Mucosa of descending colon (tissue), 3 donors: ENCODE results near the gene POU2F1. TPM values are rescaled to one million over a fixed set of nuclear protein-coding genes. Genes with fewer than 3 reads are reported as not detected.

Experiments
- ATAC-seq: fragments of 200-7000 bp; cut with Tn5 transposase; one replicate; pipeline ENCODE4 v1.9.1; 2020; ENCODE audit warnings: mild to moderate bottlenecking, moderate library complexity
- DNase-seq, 3 donors: peaks; one replicate each; pipeline ENCODE4 v3.0.0-alpha.2; 2020
- H3K36me3 ChIP-seq: fragments of 200-600 bp; one replicate; pipeline ENCODE4 v1.8.0; 2021; ENCODE audit warnings: low read depth, mild to moderate bottlenecking
- H3K4me1 ChIP-seq: fragments of 200-600 bp; one replicate; pipeline ENCODE4 v1.8.0; 2021; ENCODE audit warnings: low read depth, mild to moderate bottlenecking
- H3K4me3 ChIP-seq: fragments of 200-600 bp; one replicate; pipeline ENCODE4 v1.8.0; 2021; ENCODE audit warnings: mild to moderate bottlenecking
- H3K9me3 ChIP-seq: fragments of 200-600 bp; one replicate; pipeline ENCODE4 v1.8.0; 2021; ENCODE audit warnings: mild to moderate bottlenecking
- intact Hi-C, 2 donors: fragments of 100-400 bp; cut with DNase I in 1 of 2; cut with micrococcal nuclease in 1 of 2; formaldehyde crosslinking; loops; one replicate each; pipeline versions ENCODE4 v1.11.0 to v1.11.1; 2022; cut with DNase I, micrococcal nuclease
- total RNA-seq, 3 donors: library from RNA; stranded (reverse); fragmentation: NEBNext Ultra II Directional in 2 of 3; extraction: Animal tissue kit (Norgen Biotek cat#: 25700) in 2 of 3; gene quantifications; one replicate each; pipeline versions ENCODE4 v1.2.1 to v1.2.4, GENCODE V29; 2021 to 2023
- TF ChIP-seq, protein P1 (sequence below): fragments of 200-600 bp; IDR thresholded peaks from one replicate; pipeline ENCODE4 v1.8.0; 2022; ENCODE audit warnings: antibody characterized with exemption, mild to moderate bottlenecking
- donor health status: DM: no; HTN: no; CAD: no; lungs with moderate emphysema.
- donor health status: DM: no; HTN: no; CAD: no.
- donor health status: DM: no; HTN: yes; CAD: no.

The POU2F1 gene
- total RNA-seq, 3 donors from 2014 or later: 16.9 to 18.5 (median 18.0) TPM

DNA sequence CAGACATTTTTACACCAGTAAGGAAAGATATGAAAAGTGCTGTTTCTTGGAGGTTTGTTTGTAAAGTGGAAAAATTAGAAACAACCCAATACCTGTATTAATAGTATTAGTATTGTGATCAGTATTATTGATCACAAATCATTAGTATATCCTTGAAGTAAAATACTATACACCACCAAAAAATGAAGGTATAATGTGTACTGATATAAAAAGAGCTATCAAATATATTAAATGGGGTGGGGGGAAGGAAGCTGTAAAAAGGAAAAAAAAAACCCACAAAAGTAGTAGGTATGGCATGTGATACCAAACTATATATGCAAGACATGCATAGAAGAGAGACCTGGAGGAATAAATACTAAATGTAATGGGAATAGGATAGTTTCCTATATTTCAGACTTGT is 46.3 kb downstream of the POU2F1 start:
- intact Hi-C loops: loop anchor here in 1 of 2 donors (5.0 to 10.0 kb wide), 2 partner anchors 75 to 268 kb away; no protein-coding TSS in a partner anchor
- H3K4me3 ChIP-seq: no peak overlapping the region
- TF ChIP-seq, protein P1, sequence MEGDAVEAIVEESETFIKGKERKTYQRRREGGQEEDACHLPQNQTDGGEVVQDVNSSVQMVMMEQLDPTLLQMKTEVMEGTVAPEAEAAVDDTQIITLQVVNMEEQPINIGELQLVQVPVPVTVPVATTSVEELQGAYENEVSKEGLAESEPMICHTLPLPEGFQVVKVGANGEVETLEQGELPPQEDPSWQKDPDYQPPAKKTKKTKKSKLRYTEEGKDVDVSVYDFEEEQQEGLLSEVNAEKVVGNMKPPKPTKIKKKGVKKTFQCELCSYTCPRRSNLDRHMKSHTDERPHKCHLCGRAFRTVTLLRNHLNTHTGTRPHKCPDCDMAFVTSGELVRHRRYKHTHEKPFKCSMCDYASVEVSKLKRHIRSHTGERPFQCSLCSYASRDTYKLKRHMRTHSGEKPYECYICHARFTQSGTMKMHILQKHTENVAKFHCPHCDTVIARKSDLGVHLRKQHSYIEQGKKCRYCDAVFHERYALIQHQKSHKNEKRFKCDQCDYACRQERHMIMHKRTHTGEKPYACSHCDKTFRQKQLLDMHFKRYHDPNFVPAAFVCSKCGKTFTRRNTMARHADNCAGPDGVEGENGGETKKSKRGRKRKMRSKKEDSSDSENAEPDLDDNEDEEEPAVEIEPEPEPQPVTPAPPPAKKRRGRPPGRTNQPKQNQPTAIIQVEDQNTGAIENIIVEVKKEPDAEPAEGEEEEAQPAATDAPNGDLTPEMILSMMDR: no peak
- no peaks in the 10 kb centered on the region for H3K36me3 ChIP-seq
- H3K4me1 ChIP-seq: peaks cover 14% of the 10 kb centered on the region
- ATAC-seq (no peak), DNase-seq (no peak)
- H3K9me3 ChIP-seq: no peaks in the 10 kb centered on the region

DNA sequence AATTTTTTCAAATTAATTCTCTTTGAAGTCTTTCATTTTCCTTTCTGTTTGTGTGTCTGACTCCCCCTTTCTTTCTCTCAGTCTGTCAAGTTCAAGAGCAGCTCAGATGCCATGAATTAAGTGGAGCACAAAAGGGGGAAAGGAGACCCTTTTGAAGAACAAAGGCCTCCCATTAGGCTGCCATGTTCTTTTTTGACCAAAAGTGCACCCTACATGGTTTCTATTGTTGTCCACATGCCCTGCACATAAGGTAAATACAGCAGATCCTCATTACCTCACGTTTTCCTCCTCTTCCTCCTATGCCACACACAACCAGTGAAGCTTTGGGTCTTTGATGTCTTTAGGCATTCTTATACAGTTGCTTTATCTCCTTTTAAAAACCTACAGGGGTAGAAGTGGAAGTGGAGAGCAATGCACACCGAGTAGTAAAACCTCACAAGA is 47.7 kb downstream of the POU2F1 start:
- ATAC-seq (no peak), DNase-seq (no peak)
- Histone ChIP-seq H3K4me3 (no peak overlapping the region), H3K9me3 (no peaks in the 10 kb centered on the region), H3K36me3 (no peaks in the 10 kb centered on the region), H3K4me1 (peaks cover 14% of the 10 kb centered on the region)
- TF ChIP-seq, protein P1: no peak
- intact Hi-C loops: loop anchor here in 1 of 2 donors (5.0 to 10.0 kb wide), 2 partner anchors 74 to 266 kb away; no protein-coding TSS in a partner anchor

DNA sequence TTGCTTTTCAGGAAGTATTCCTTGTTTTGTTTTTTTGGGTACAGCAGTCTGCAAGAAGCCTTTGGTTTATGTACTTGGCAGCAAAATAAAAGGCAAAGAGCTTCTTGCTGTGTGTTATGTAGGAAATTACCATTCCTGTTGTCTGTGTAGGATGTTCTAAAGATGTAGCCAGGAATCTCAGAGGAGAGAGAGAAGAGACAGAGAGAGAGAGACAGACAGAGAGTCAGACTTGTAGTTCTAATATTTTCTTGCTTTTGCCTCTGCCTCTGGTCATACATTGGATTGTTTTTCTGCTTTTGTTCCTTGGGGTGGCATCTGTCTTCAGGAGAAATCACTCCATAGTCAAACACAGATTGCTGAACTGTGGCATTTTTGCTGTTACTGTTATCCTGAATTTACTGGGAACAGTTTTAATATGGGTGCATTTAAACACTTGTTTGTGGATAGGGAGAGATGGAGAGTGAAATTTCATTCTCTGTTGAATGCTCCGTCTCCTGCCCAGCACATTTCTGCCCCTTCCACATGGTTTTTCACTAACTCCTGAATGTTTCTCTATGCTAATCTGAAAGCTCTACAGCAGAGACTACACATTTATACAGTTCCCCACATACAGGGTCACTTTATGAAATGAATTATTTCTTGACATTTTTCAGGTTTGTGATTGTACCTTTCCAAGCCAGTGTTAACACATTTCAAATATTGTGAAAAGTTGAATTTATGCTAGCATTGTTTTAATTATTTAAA is 49.8 kb downstream of the POU2F1 start:
- TF ChIP-seq, protein P1: no peak
- intact Hi-C loops: no loop called here
- peaks cover 6% of the 10 kb centered on the region for H3K4me1 ChIP-seq
- DNase-seq: no peak
- no peak overlapping the region for H3K4me3 ChIP-seq
- ATAC-seq: no peak
- no peaks in the 10 kb centered on the region for H3K36me3 ChIP-seq
- H3K9me3 ChIP-seq: no peaks in the 10 kb centered on the region

DNA sequence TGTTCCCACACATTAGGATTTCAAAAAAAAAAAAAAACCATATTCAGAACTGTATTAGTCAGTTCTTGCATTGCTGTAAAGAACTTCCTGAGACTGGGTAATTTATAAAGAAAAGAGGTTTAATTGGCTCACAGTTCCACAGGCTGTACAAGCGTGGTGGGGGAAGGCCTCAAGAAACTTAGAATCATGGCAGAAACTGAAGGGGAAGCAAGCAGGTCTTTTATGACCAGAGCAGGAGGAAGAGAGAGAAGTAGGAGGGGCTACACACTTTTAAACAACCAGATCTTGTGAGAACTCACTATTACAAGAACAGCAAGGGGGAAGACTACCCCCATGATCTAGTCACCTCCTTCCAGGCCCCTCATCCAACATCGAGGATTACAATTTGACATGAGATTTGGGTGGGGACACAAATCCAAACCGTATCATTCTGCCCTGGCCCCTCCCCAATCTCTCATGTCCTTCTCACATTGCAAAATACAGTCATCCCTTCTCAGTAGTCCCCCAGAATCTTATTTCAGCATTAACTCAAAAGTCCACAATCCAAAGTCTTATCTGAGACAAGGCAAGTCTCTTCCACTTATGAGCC is 51.8 kb downstream of the POU2F1 start:
- intact Hi-C loops: no loop called here
- peaks cover 6% of the 10 kb centered on the region for H3K4me1 ChIP-seq
- H3K9me3 ChIP-seq: no peaks in the 10 kb centered on the region
- TF ChIP-seq, protein P1: no peak
- no peak overlapping the region for H3K4me3 ChIP-seq
- H3K36me3 ChIP-seq: no peaks in the 10 kb centered on the region
- DNase-seq: no peak
- no peak for ATAC-seq

DNA sequence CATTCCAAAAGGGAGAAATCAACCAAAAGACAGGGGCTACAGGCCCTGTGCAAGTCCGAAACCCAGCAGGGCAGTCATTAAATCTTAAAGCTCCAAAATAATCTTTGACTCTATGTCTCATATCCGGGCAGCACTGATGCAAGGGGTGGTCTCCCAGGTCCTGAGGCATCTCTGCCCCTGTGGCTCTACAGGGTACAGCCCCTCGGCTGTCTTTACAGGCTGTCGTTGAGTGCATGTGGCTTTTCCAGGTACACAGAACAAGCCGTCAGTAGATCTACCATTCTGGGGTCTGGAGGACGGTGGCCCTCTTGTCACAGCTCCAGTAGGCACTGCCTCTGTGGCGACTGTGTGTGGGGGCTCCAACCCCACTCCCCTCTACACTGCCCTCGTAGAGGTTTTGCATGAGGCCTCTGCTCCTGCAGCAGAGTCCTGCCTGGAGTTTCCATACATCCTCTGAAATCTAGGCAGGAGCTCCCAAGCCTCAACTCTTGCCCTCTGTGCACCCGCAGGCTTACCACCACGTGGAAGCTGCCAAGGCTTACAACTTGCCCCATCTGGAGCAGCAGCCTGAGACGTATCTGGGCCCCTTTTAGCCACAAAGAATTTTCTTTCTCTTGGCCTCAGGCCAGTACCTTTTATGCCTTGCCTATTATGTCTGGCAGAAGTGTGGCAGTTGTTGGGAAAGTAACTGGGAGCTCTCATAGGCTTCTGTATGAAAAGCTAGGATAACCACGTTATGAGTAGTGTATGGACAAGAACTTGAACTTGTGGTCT is 52.5 kb downstream of the POU2F1 start:
- intact Hi-C loops: no loop called here
- TF ChIP-seq, protein P1: no peak
- no peak for ATAC-seq
- Histone ChIP-seq H3K4me3 (no peak overlapping the region), H3K9me3 (no peaks in the 10 kb centered on the region), H3K36me3 (no peaks in the 10 kb centered on the region), H3K4me1 (peaks cover 6% of the 10 kb centered on the region)
- DNase-seq: no peak
